ENCODE measurements around the gene PRR5.
"Not testable (repeated sequence)": the region's sequence is repeated elsewhere in the genome, so short reads cannot be mapped to it uniquely, and the experiment has no call there.

- TF ChIP-seq CTCF (conservative IDR thresholded peaks at IDR 0.05; ENCODE audit: low read depth in 2 of 2); EZH2phosphoT487 (IDR thresholded peaks at IDR 0.05; ENCODE audit: unreplicated experiment); CREB1 (CRISPR knock-in tag; IDR thresholded peaks at IDR 0.05; ENCODE audit: low read depth); STAT1 (IDR thresholded peaks at IDR 0.05; ENCODE audit: unreplicated experiment); REST (IDR thresholded peaks at IDR 0.05; ENCODE audit: unreplicated experiment); POLR2AphosphoS5 (IDR thresholded peaks at IDR 0.05; ENCODE audit: low read depth); JUNB (IDR thresholded peaks at IDR 0.05; ENCODE audit: unreplicated experiment); EZH2 (IDR thresholded peaks at IDR 0.05; ENCODE audit: low read depth, unreplicated experiment); ZNF331 (CRISPR knock-in tag; IDR thresholded peaks at IDR 0.05; ENCODE audit: low read depth); ZNF114 (CRISPR knock-in tag; IDR thresholded peaks at IDR 0.05): not testable (repeated sequence)
These were observed 37.7 kb downstream of the PRR5 start for GRCh38 chr22:44739666-44740065.

All from GM23338 (cell line).